Left kidney (tissue), 8 donors: Measurements from ENCODE around the gene PIWIL1. TPM values are rescaled to one million over a fixed set of nuclear protein-coding genes. Genes with fewer than 3 reads are reported as not detected.

Experiments used
- DNase-seq: peaks from one replicate; pipeline ENCODE4 v3.0.0-alpha.2; 2013
- long read RNA-seq, 8 donors: transcript quantifications; one replicate each; lab custom pipeline, GENCODE V29; 2026
- polyA plus RNA-seq: library from polyadenylated mRNA; unstranded; fragments of 120-200 nt; gene quantifications from one replicate; pipeline ENCODE4 v1.2.1, GENCODE V29; 2013; ENCODE audit not compliant: insufficient read length

Gene PIWIL1
- 0.78 TPM for polyA plus RNA-seq
- long read RNA-seq, donor 1: 0 reads
- long read RNA-seq, donor 2: 0 reads
- long read RNA-seq, donor 3: 0 reads
- long read RNA-seq, donor 4: 0 reads
- long read RNA-seq, donor 5: 0 reads
- long read RNA-seq, donor 6: 0 reads
- long read RNA-seq, donor 7: 0 reads
- long read RNA-seq, donor 8: 0 reads

GRCh38 chr12:130337488-130338303, at the start of gene PIWIL1:
Gene PIWIL1 (plus strand): TSS chr12:130337887. CDS start chr12:130342592, 4,705 bp downstream.
- DNase-seq: no peak

GRCh38 chr12:130288206-130288605, 49.5 kb upstream of the PIWIL1 start:
- no peak for DNase-seq

GRCh38 chr12:130288691-130289090, 49.0 kb upstream of the PIWIL1 start:
- no peak for DNase-seq

GRCh38 chr12:130290114-130290513, 47.6 kb upstream of the PIWIL1 start:
- no peak for DNase-seq

- no peak for DNase-seq
Measured at GRCh38 chr12:130298322-130299021, 39.2 kb upstream of the PIWIL1 start.

GRCh38 chr12:130299574-130299973, 38.1 kb upstream of the PIWIL1 start:
- DNase-seq: no peak

GRCh38 chr12:130300090-130300489, 37.6 kb upstream of the PIWIL1 start:
- no peak for DNase-seq

GRCh38 chr12:130300737-130301535, 36.8 kb upstream of the PIWIL1 start:
- DNase-seq: no peak

GRCh38 chr12:130301559-130301958, 36.1 kb upstream of the PIWIL1 start:
- DNase-seq: no peak

GRCh38 chr12:130303781-130304180, 33.9 kb upstream of the PIWIL1 start:
- no peak for DNase-seq

GRCh38 chr12:130307859-130308258, 29.8 kb upstream of the PIWIL1 start:
- no peak for DNase-seq

- DNase-seq: no peak
Measured at GRCh38 chr12:130308393-130308792, 29.3 kb upstream of the PIWIL1 start.

GRCh38 chr12:130316251-130316650, 21.4 kb upstream of the PIWIL1 start:
- no peak for DNase-seq

GRCh38 chr12:130320536-130320935, 17.2 kb upstream of the PIWIL1 start:
- no peak for DNase-seq

GRCh38 chr12:130322263-130322662, 15.4 kb upstream of the PIWIL1 start:
- DNase-seq: no peak

GRCh38 chr12:130330685-130331084, 7.0 kb upstream of the PIWIL1 start:
- DNase-seq: no peak

GRCh38 chr12:130331146-130331545, 6.5 kb upstream of the PIWIL1 start:
- no peak for DNase-seq

- no peak for DNase-seq
Measured at GRCh38 chr12:130333341-130333740, 4.3 kb upstream of the PIWIL1 start.

GRCh38 chr12:130334399-130334798, 3.3 kb upstream of the PIWIL1 start:
- no peak for DNase-seq

- no peak for DNase-seq
Measured at GRCh38 chr12:130334937-130335336, 2.8 kb upstream of the PIWIL1 start.

GRCh38 chr12:130335517-130336392, 1.9 kb upstream of the PIWIL1 start:
- DNase-seq: peak; percentile 73
